GM23248 (cell line): Measurements from ENCODE around the gene MISP.

Source experiments
- EZH2 ChIP-seq: fragments of 200-600 bp; sonication (generic); IDR thresholded peaks from 2 replicates; pipeline ENCODE4 v1.6.1; 2018; ENCODE audit warnings: antibody characterized with exemption, mild to moderate bottlenecking; ENCODE audit not compliant: insufficient read depth, poor library complexity, severe bottlenecking
- EZH2phosphoT487 ChIP-seq: fragments of 200-600 bp; sonication (generic); IDR thresholded peaks from 2 replicates; pipeline ENCODE4 v1.6.1; 2018; ENCODE audit warnings: antibody characterized with exemption, moderate library complexity, mild to moderate bottlenecking, low read depth; ENCODE audit not compliant: insufficient read depth

DNA sequence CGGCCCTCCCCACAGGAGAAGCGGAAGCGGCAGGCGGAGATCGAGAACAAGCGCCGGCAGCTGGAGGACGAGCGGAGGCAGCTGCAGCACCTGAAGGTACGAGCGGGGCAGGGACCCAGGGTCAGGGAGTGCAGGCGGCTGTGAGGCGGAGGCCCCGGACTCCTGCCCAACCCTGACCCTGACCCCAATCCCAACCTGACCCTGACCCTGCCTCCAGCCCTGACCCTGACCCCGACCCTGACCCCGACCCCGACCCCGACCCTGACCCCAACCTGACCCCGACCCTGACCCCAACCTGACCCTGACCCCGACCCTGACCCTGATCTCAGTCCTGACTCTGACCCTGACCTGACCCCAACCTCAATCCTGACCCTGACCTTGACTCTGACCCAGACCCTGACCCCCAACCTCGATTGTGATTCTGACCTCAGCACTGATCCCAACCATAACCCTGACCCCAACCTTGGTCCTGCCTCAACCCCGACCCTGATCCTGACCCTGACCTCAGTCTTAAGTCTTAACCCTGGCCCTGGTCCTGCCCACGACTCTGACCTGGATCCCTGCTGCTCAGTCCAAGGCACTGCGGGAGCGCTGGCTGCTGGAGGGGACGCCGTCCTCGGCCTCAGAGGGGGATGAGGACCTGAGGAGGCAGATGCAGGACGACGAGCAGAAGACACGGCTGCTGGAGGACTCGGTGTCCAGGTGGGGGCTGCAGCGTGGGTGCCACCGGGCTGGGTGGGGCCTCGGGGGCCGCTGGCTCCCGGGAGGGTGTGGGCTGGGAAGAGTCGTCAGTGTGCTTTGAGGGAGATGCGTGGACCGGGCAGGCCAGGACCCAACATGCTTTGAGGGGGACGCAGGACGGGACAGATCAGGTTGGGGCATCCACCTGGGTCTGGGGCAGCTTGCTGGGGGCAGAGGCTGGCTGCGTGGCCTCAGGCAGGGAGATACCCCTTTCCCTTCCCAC lies 23.6 kb upstream of the MISP start:
- TF ChIP-seq EZH2 = no peak
- TF ChIP-seq EZH2phosphoT487 = no peak
